Suprapubic skin (tissue), 4 donors: Measurements from ENCODE around the gene METAP1. TPM values are rescaled to one million over a fixed set of nuclear protein-coding genes. Genes with fewer than 3 reads are reported as not detected.
"Not testable (repeated sequence)": the region's sequence is repeated elsewhere in the genome, so short reads cannot be mapped to it uniquely, and the experiment has no call there.

Experiments used
- DNase-seq, 2 donors: peaks; one replicate each; pipeline ENCODE4 v3.0.0-alpha.2; 2019; ENCODE audit warnings: low spot score in 2 of 2
- H3K27ac ChIP-seq: fragments of 200-600 bp; sonication (generic); one replicate; pipeline ENCODE4 v1.5.1; 2019
- H3K27me3 ChIP-seq: fragments of 200-600 bp; sonication (generic); one replicate; pipeline ENCODE4 v1.5.1; 2019
- H3K36me3 ChIP-seq: fragments of 200-600 bp; sonication (generic); one replicate; pipeline ENCODE4 v1.5.1; 2019
- H3K4me1 ChIP-seq: fragments of 200-600 bp; sonication (generic); one replicate; pipeline ENCODE4 v1.5.1; 2019
- H3K4me3 ChIP-seq: fragments of 200-600 bp; sonication (generic); one replicate; pipeline ENCODE4 v1.5.1; 2019; ENCODE audit warnings: mild to moderate bottlenecking
- H3K9me3 ChIP-seq: fragments of 200-600 bp; sonication (generic); one replicate; pipeline ENCODE4 v1.5.1; 2019
- CTCF ChIP-seq, 2 donors: fragments of 200-600 bp in 1 of 2; fragments of 450-650 bp in 1 of 2; sonication (generic) in 1 of 2; IDR thresholded peaks; one replicate each; pipeline ENCODE4 v1.5.1; 2016 to 2019; ENCODE audit warnings: antibody characterized with exemption in 2 of 2, mild to moderate bottlenecking in 1 of 2, moderate library complexity in 1 of 2
- EP300 ChIP-seq: sonication (generic); formaldehyde crosslinking; IDR thresholded peaks from one replicate; pipeline ENCODE4 v1.6.1; 2017; ENCODE audit warnings: antibody characterized with exemption
- POLR2A ChIP-seq, 2 donors: fragments of 450-650 bp; IDR thresholded peaks; one replicate each; pipeline ENCODE4 v1.6.1; 2017; ENCODE audit warnings: antibody characterized with exemption in 2 of 2, mild to moderate bottlenecking in 2 of 2, moderate library complexity in 2 of 2
- POLR2AphosphoS5 ChIP-seq, 3 donors: sonication (generic); formaldehyde crosslinking; IDR thresholded peaks; one replicate each; pipeline ENCODE4 v1.6.1; 2017; ENCODE audit warnings: antibody characterized with exemption in 3 of 3
- WGBS: methylation state at CpG from one replicate; pipeline ENCODE4 v1.1.5; 2018; 5-methylcytosine and 5-hydroxymethylcytosine counted together
- total RNA-seq, 4 donors: library from RNA; depleted of rRNA; stranded (reverse); fragments of >200 nt; gene quantifications; one replicate each; pipeline ENCODE4 v1.1.0, GENCODE V29; 2016

The METAP1 gene
- total RNA-seq, 4 donors from 2014 or later, result 40.0 to 55.9 (median 49.4) TPM

- Histone ChIP-seq H3K4me3 (no peak overlapping the region), H3K4me1 (peaks cover 18% of the 10 kb centered on the region), H3K27me3 (no peaks in the 10 kb centered on the region), H3K27ac (no peak overlapping the region), H3K9me3 (no peaks in the 10 kb centered on the region), H3K36me3 (peaks cover 56% of the 10 kb centered on the region)
- no peak for DNase-seq
- WGBS, result 87% methylated on average over 2 of the region's 2 CpGs
- TF ChIP-seq POLR2AphosphoS5 (IDR thresholded peaks at IDR 0.05), result no peak
- no peak for TF ChIP-seq EP300
These were observed 89.1 kb downstream of the METAP1 start for GRCh38 chr4:99084595-99084994.

- peaks cover 45% of the 10 kb centered on the region for H3K4me1 ChIP-seq
- WGBS, result 3% methylated on average over 15 of the region's 15 CpGs
These were observed 92.5 kb downstream of the METAP1 start for GRCh38 chr4:99088023-99088449.

GRCh38 chr4:99088481-99089365 lies 93.2 kb downstream of the METAP1 start, which contains the start of gene ADH5:
Gene ADH5 (minus strand): TSS chr4:99088788. CDS start chr4:99088700, 88 bp downstream.
- H3K4me1 ChIP-seq, result peaks cover 45% of the 10 kb centered on the region
- peak; percentile 92 to 95 for DNase-seq
- H3K27ac ChIP-seq, result peak within 1 kb of the TSS; percentile 98
- TF ChIP-seq EP300 (no peak), CTCF (IDR thresholded peaks at IDR 0.05) (no peak), POLR2A (IDR thresholded peaks at IDR 0.05) (peak in 1 of 2 donors; percentile 31), POLR2AphosphoS5 (IDR thresholded peaks at IDR 0.05) (peak in 1 of 3 donors; percentile 53)
- peak within 1 kb of the TSS; percentile 71 for H3K4me3 ChIP-seq
- no peaks in the 10 kb centered on the region for H3K9me3 ChIP-seq
- H3K27me3 ChIP-seq, result no peaks in the 10 kb centered on the region
- under 1% methylated on average over 19 of the region's 53 CpGs for WGBS
- H3K36me3 ChIP-seq, result peaks cover 16% of the 10 kb centered on the region

More at GRCh38 chr4:99088023-99088449, 92.5 kb downstream of the METAP1 start:
- H3K9me3 ChIP-seq, result no peaks in the 10 kb centered on the region
- H3K36me3 ChIP-seq, result peaks cover 21% of the 10 kb centered on the region
- DNase-seq, result peak; percentile 87 to 88
- peak overlapping the region; percentile 98 for H3K27ac ChIP-seq
- peak overlapping the region; percentile 71 for H3K4me3 ChIP-seq
- H3K27me3 ChIP-seq, result no peaks in the 10 kb centered on the region
- TF ChIP-seq POLR2A (IDR thresholded peaks at IDR 0.05), result no peak
- peak in 2 of 3 donors; percentile 28 to 58 for TF ChIP-seq POLR2AphosphoS5 (IDR thresholded peaks at IDR 0.05)
- no peak for TF ChIP-seq EP300
- TF ChIP-seq CTCF (IDR thresholded peaks at IDR 0.05), result no peak

GRCh38 chr4:99090481-99091215 lies 95.1 kb downstream of the METAP1 start:
- Histone ChIP-seq H3K27me3 (no peaks in the 10 kb centered on the region), H3K27ac (peak overlapping the region; percentile 5), H3K9me3 (no peaks in the 10 kb centered on the region), H3K36me3 (peaks cover under 1% of the 10 kb centered on the region), H3K4me1 (peaks cover 44% of the 10 kb centered on the region), H3K4me3 (peak overlapping the region; percentile 71)
- 53% methylated on average over 2 of the region's 2 CpGs for WGBS
- TF ChIP-seq CTCF (IDR thresholded peaks at IDR 0.05) (no peak), POLR2A (IDR thresholded peaks at IDR 0.05) (no peak), EP300 (no peak)
- no peak for DNase-seq

GRCh38 chr4:99091216-99091575 lies 95.7 kb downstream of the METAP1 start:
- Histone ChIP-seq H3K27ac (peak overlapping the region; percentile 5), H3K27me3 (no peaks in the 10 kb centered on the region), H3K36me3 (no peaks in the 10 kb centered on the region), H3K4me3 (peak overlapping the region; percentile 71), H3K4me1 (peaks cover 40% of the 10 kb centered on the region), H3K9me3 (no peaks in the 10 kb centered on the region)
- no peak for DNase-seq
- 32% methylated on average over 2 of the region's 2 CpGs for WGBS
- TF ChIP-seq POLR2AphosphoS5 (IDR thresholded peaks at IDR 0.05) (no peak), POLR2A (IDR thresholded peaks at IDR 0.05) (no peak), CTCF (IDR thresholded peaks at IDR 0.05) (no peak), EP300 (no peak)

GRCh38 chr4:99091841-99092240 lies 96.3 kb downstream of the METAP1 start:
- H3K27me3 ChIP-seq, H3K4me3 ChIP-seq, H3K27ac ChIP-seq, H3K9me3 ChIP-seq, DNase-seq, H3K36me3 ChIP-seq: not testable (repeated sequence)
- H3K4me1 ChIP-seq, result peaks cover 37% of the 10 kb centered on the region
- 56% methylated on average over 2 of the region's 2 CpGs for WGBS
